H9 (cell line): Measurements from ENCODE around the gene CHTOP. TPM values are rescaled to one million over a fixed set of nuclear protein-coding genes. Genes with fewer than 3 reads are reported as not detected.

Experiments used
- DNase-seq: peaks from one replicate; pipeline ENCODE4 v3.0.0-alpha.2; 2017
- H2AFZ ChIP-seq: one replicate; pipeline ENCODE4 v1.6.1; 2013; ENCODE audit warnings: mild to moderate bottlenecking, low read length, control low read depth, moderate library complexity
- H2AK5ac ChIP-seq: 2 replicates; pipeline ENCODE4 v1.6.1; 2013; ENCODE audit warnings: low read length, control low read depth, mixed read lengths; ENCODE audit not compliant: insufficient read length
- H2BK120ac ChIP-seq: one replicate; pipeline ENCODE4 v1.6.1; 2013; ENCODE audit warnings: low read depth, mild to moderate bottlenecking, low read length, control low read depth, inconsistent platforms; ENCODE audit not compliant: poor library complexity, severe bottlenecking
- H2BK12ac ChIP-seq: 2 replicates; pipeline ENCODE4 v1.6.1; 2013; ENCODE audit warnings: low read length, control low read depth, mixed read lengths, low read depth; ENCODE audit not compliant: insufficient read length
- H2BK15ac ChIP-seq: 2 replicates; pipeline ENCODE4 v1.6.1; 2013; ENCODE audit warnings: low read depth, low read length, control low read depth
- H2BK20ac ChIP-seq: one replicate; pipeline ENCODE4 v1.6.1; 2013; ENCODE audit warnings: low read depth, mild to moderate bottlenecking, low read length, control low read depth, inconsistent platforms; ENCODE audit not compliant: poor library complexity, severe bottlenecking
- H2BK5ac ChIP-seq: 2 replicates; pipeline ENCODE4 v1.6.1; 2013; ENCODE audit warnings: low read length, control low read depth, mixed read lengths; ENCODE audit not compliant: insufficient read length
- H3K14ac ChIP-seq: 2 replicates; pipeline ENCODE4 v1.6.1; 2013; ENCODE audit warnings: low read length, control low read depth; ENCODE audit not compliant: insufficient read depth
- H3K18ac ChIP-seq: 2 replicates; pipeline ENCODE4 v1.6.1; 2013; ENCODE audit warnings: low read depth, mild to moderate bottlenecking, mixed read lengths, low read length, control low read depth; ENCODE audit not compliant: insufficient read length
- H3K23ac ChIP-seq: 2 replicates; pipeline ENCODE4 v1.6.1; 2013; ENCODE audit warnings: low read length, control low read depth, mixed read lengths, low read depth; ENCODE audit not compliant: insufficient read length
- H3K23me2 ChIP-seq: 2 replicates; pipeline ENCODE4 v1.6.1; 2013; ENCODE audit warnings: low read depth, mild to moderate bottlenecking, mixed read lengths, low read length, control low read depth; ENCODE audit not compliant: insufficient read length, poor library complexity, severe bottlenecking
- H3K27ac ChIP-seq: 2 replicates; pipeline ENCODE4 v1.5.1; 2013; ENCODE audit warnings: low read length, control low read depth, mixed read lengths, low read depth; ENCODE audit not compliant: insufficient read length
- H3K27me3 ChIP-seq: 2 replicates; pipeline ENCODE4 v1.6.1; 2013; ENCODE audit warnings: low read length, control low read depth, inconsistent platforms; ENCODE audit not compliant: insufficient read depth
- H3K4ac ChIP-seq: 2 replicates; pipeline ENCODE4 v1.6.1; 2013; ENCODE audit warnings: low read depth, mild to moderate bottlenecking, control low read depth, inconsistent platforms, low read length, moderate library complexity
- H3K4me1 ChIP-seq: 2 replicates; pipeline ENCODE4 v1.6.1; 2013; ENCODE audit warnings: low read length, control low read depth, inconsistent platforms; ENCODE audit not compliant: insufficient read depth
- H3K4me2 ChIP-seq: 2 replicates; pipeline ENCODE4 v1.6.1; 2013; ENCODE audit warnings: low read length, control low read depth, mixed read lengths; ENCODE audit not compliant: insufficient read length, insufficient read depth
- H3K56ac ChIP-seq: 2 replicates; pipeline ENCODE4 v1.6.1; 2013; ENCODE audit warnings: low read depth, mild to moderate bottlenecking, mixed read lengths, low read length, control low read depth; ENCODE audit not compliant: insufficient read length
- H3K79me1 ChIP-seq: 2 replicates; pipeline ENCODE4 v1.6.1; 2013; ENCODE audit warnings: low read depth, mild to moderate bottlenecking, moderate library complexity, low read length, control low read depth, inconsistent platforms; ENCODE audit not compliant: insufficient read depth, poor library complexity, severe bottlenecking
- H3K79me2 ChIP-seq: 2 replicates; pipeline ENCODE4 v1.6.1; 2013; ENCODE audit warnings: low read length, control low read depth, inconsistent platforms; ENCODE audit not compliant: insufficient read depth
- H3K9ac ChIP-seq: 2 replicates; pipeline ENCODE4 v1.6.1; 2013; ENCODE audit warnings: low read length, control low read depth, mixed read lengths; ENCODE audit not compliant: insufficient read length; ENCODE audit errors: extremely low read depth
- H3K9me3 ChIP-seq: one replicate; pipeline ENCODE4 v1.6.1; 2013; ENCODE audit warnings: low read depth, low read length, inconsistent platforms; ENCODE audit not compliant: control insufficient read depth
- H3T11ph ChIP-seq: one replicate; pipeline ENCODE4 v1.6.1; 2013; ENCODE audit warnings: mild to moderate bottlenecking, low read length, control low read depth, inconsistent platforms
- H4K20me1 ChIP-seq: one replicate; pipeline ENCODE4 v1.6.1; 2013; ENCODE audit not compliant: control insufficient read depth, insufficient read length, insufficient read depth
- H4K5ac ChIP-seq: 2 replicates; pipeline ENCODE4 v1.6.1; 2013; ENCODE audit warnings: low read depth, mild to moderate bottlenecking, mixed read lengths, low read length, control low read depth; ENCODE audit not compliant: insufficient read length
- H4K8ac ChIP-seq: replicated peaks from 2 replicates; pipeline ENCODE4 v1.6.1; 2013; ENCODE audit warnings: low read length, control low read depth, mixed read lengths, low read depth; ENCODE audit not compliant: insufficient read length
- H4K91ac ChIP-seq: 2 replicates; pipeline ENCODE4 v1.6.1; 2013; ENCODE audit warnings: low read depth, mild to moderate bottlenecking, moderate library complexity, mixed read lengths, low read length, control low read depth; ENCODE audit not compliant: insufficient read length
- H3K27ac Mint-ChIP-seq, 3 experiments: 2 replicates in 2 of 3; 3 replicates in 1 of 3; pipeline ENCODE4 v1.8.0; 2020 to 2021; ENCODE audit warnings: mixed read lengths in 3 of 3, mild to moderate bottlenecking in 1 of 3, moderate library complexity in 1 of 3
- H3K27me3 Mint-ChIP-seq: 2 replicates; pipeline ENCODE4 v1.8.0; 2021; ENCODE audit warnings: low read depth, mild to moderate bottlenecking, moderate library complexity, mixed read lengths
- H3K36me3 Mint-ChIP-seq, 3 experiments: 2 replicates in 2 of 3; 3 replicates in 1 of 3; pipeline ENCODE4 v1.8.0; 2020 to 2021; ENCODE audit warnings: low read depth in 3 of 3, mixed read lengths in 3 of 3; ENCODE audit not compliant: insufficient read depth in 1 of 3
- H3K4me1 Mint-ChIP-seq, 2 experiments: 2 replicates each; pipeline ENCODE4 v1.8.0; 2020; ENCODE audit warnings: mixed read lengths in 2 of 2
- H3K4me3 Mint-ChIP-seq, 2 experiments: 2 replicates in 1 of 2; 3 replicates in 1 of 2; pipeline ENCODE4 v1.8.0; 2020 to 2021; ENCODE audit warnings: mild to moderate bottlenecking in 2 of 2, mixed read lengths in 2 of 2, moderate library complexity in 1 of 2
- H3K9me3 Mint-ChIP-seq, 2 experiments: 2 replicates in 1 of 2; 3 replicates in 1 of 2; pipeline ENCODE4 v1.8.0; 2020; ENCODE audit warnings: mild to moderate bottlenecking in 2 of 2, mixed read lengths in 2 of 2, moderate library complexity in 1 of 2
- WGBS: extraction: QIAGEN DNeasy Blood & Tissue Kit; methylation state at CpG from one replicate; pipeline ENCODE4 v1.1.7; 2013; ENCODE audit warnings: missing lambda C conversion rate, low lambda C conversion rate, mixed read lengths; ENCODE audit not compliant: insufficient read length; ENCODE audit errors: extremely low coverage; 5-methylcytosine and 5-hydroxymethylcytosine counted together
- total RNA-seq: library from RNA; stranded (reverse); gene quantifications from 2 replicates; pipeline ENCODE4 v1.2.1, GENCODE V29; 2021
- TF ChIP-seq, protein P1 (sequence below): fragments of 200-600 bp; sonication (generic); conservative IDR thresholded peaks from 3 replicates; pipeline ENCODE4 v1.8.0; 2021; ENCODE audit warnings: antibody characterized with exemption, mild to moderate bottlenecking

CHTOP gene
- total RNA-seq, 1 experiment from 2014 or later, result 126 TPM

DNA sequence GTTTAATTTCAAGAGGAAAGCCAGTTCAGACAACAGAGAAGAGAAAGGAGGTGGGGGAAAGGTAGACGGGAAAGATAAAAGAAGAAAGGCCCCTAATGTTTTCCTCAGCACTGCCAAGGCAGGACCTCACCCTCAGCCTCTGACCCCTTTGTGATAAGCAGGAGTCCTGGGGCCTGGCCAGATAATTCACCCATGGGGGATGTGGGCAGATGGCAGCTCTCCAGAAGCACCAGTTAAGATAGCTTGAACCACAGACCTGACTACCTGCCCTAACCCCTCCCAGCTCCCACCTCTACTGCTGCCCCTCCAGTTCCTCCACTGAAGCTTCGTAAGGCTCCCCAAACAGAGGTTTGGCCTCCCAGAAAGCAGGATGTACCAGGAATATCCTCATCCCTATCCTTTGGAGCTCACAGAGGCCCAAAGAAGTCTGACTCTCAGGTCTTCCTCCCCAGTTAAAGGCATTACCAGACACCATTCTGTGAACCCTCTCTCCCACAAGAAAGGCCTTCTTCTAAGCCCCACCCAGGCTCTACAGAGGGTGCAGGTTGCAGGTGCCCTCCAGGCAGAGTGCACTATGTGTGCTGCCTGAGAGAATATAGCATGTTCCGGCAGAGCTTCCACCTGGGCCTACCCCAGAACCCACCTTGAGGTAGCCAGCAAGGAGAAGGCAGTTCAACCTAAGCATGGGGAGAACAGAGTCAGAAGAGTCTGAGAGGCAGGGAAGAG is 15.4 kb downstream of the CHTOP start:
- no peak overlapping the region for H2AFZ ChIP-seq
- no peaks in the 10 kb centered on the region for H3K79me1 ChIP-seq
- no peak overlapping the region for H4K8ac ChIP-seq
- no CpG with 5 or more reads among the region's 3 CpGs for WGBS
- no peaks in the 10 kb centered on the region for H3K79me2 ChIP-seq
- no peak overlapping the region for H4K91ac ChIP-seq
- no peaks in the 10 kb centered on the region for H3K23me2 ChIP-seq
- H3T11ph ChIP-seq, result no peak overlapping the region
- peaks cover 6% of the 10 kb centered on the region in 2 experiments for H3K4me1 Mint-ChIP-seq
- no peak overlapping the region for H2BK5ac ChIP-seq
- no peak overlapping the region; a peak in 1 of 5 replicates for H3K4me3 Mint-ChIP-seq
- no peak overlapping the region for H3K14ac ChIP-seq
- no peak overlapping the region for H3K18ac ChIP-seq
- no peaks in the 10 kb centered on the region for H4K20me1 ChIP-seq
- H3K4ac ChIP-seq, result no peak overlapping the region
- no peak overlapping the region for H2AK5ac ChIP-seq
- no peak overlapping the region for H2BK20ac ChIP-seq
- no peak overlapping the region for H4K5ac ChIP-seq
- H3K27me3 ChIP-seq, result no peaks in the 10 kb centered on the region
- H3K23ac ChIP-seq, result no peak overlapping the region
- no peak overlapping the region for H2BK120ac ChIP-seq
- H2BK15ac ChIP-seq, result no peak overlapping the region
- H3K9me3 Mint-ChIP-seq, result no peaks in the 10 kb centered on the region
- no peaks in the 10 kb centered on the region for H3K9me3 ChIP-seq
- no peak overlapping the region for H3K27ac ChIP-seq
- DNase-seq, result no peak
- no peak overlapping the region for H3K56ac ChIP-seq
- no peaks in the 10 kb centered on the region for H3K4me1 ChIP-seq
- peaks cover 12 to 25% (median 23%) of the 10 kb centered on the region in 3 experiments; a peak in 6 of 7 replicates for H3K36me3 Mint-ChIP-seq
- H3K4me2 ChIP-seq, result no peak overlapping the region
- H3K27ac Mint-ChIP-seq, result peak overlapping the region; percentile 8 to 25 (median 18); a peak in 2 of 7 replicates
- H3K9ac ChIP-seq, result no peak overlapping the region
- H3K27me3 Mint-ChIP-seq, result peaks cover 4% of the 10 kb centered on the region; the same call in 1 of the 2 replicates
- TF ChIP-seq, protein P1, sequence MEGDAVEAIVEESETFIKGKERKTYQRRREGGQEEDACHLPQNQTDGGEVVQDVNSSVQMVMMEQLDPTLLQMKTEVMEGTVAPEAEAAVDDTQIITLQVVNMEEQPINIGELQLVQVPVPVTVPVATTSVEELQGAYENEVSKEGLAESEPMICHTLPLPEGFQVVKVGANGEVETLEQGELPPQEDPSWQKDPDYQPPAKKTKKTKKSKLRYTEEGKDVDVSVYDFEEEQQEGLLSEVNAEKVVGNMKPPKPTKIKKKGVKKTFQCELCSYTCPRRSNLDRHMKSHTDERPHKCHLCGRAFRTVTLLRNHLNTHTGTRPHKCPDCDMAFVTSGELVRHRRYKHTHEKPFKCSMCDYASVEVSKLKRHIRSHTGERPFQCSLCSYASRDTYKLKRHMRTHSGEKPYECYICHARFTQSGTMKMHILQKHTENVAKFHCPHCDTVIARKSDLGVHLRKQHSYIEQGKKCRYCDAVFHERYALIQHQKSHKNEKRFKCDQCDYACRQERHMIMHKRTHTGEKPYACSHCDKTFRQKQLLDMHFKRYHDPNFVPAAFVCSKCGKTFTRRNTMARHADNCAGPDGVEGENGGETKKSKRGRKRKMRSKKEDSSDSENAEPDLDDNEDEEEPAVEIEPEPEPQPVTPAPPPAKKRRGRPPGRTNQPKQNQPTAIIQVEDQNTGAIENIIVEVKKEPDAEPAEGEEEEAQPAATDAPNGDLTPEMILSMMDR, result no peak
- no peak overlapping the region for H2BK12ac ChIP-seq
